ENCODE measurements around the gene DNMT3B. TPM values are rescaled to one million over a fixed set of nuclear protein-coding genes. Genes with fewer than 3 reads are reported as not detected.
A peak's percentile ranks its signal among the peaks of the same experiment; 100 is the strongest.

The DNMT3B gene
- total and polyA plus RNA-seq, 5 experiments from 2014 or later, result 0.08 to 0.82 (median 0.55) TPM; not detected in 1

GRCh38 chr20:32798046-32798981 lies 36.1 kb downstream of the DNMT3B start:
- Mint-ChIP-seq H3K4me3 (no peak overlapping the region), H3K27me3 (no peaks in the 10 kb centered on the region), H3K36me3 (no peaks in the 10 kb centered on the region), H3K9me3 (no peaks in the 10 kb centered on the region), H3K27ac (peak overlapping the region in 2 of 10 donors; percentile 14 to 45), H3K4me1 (peaks cover 19 to 40% (median 36%) of the 10 kb centered on the region in 4 donors)
- POLR2A ChIA-PET, result interaction anchor here (0.6 to 0.7 kb wide), 2 partner anchors 27 to 588 kb away, joined by 3 to 6 read pairs; no protein-coding TSS in a partner anchor
- ATAC-seq, result no peak
- DNase-seq, result no peak

DNA sequence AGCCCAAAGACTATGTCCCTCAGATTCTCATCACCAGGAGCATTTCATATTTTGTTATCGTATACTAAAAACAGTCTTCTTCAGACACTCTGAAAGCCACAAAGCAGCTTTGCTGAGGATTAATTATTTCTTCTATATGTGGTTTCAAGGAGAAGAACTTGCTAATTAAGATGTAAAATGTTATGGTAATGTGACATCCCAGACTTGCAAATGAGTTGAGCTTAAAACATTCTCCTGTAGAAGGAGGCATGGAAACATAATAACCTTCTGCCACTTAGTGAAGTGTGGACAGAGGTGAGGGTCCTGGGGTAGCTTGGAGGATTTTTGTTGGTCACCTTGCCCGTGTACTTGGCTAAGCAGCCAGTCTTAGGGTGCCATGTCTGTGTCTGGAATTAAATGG lies 40.9 kb downstream of the DNMT3B start:
- no peak for ATAC-seq
- no peak for DNase-seq
- POLR2A ChIA-PET, result no interaction called here
- H3K27ac Mint-ChIP-seq, result peak overlapping the region in 1 of 10 donors; percentile 57
- peaks cover 0 to 1% (median 0%) of the 10 kb centered on the region in 3 donors for H3K36me3 Mint-ChIP-seq
- no peaks in the 10 kb centered on the region for H3K27me3 Mint-ChIP-seq
- H3K4me1 Mint-ChIP-seq, result peaks cover 0 to 4% (median 2%) of the 10 kb centered on the region in 4 donors
- H3K4me3 Mint-ChIP-seq, result no peak overlapping the region
- no peaks in the 10 kb centered on the region for H3K9me3 Mint-ChIP-seq

GRCh38 chr20:32804022-32804715 lies 42.0 kb downstream of the DNMT3B start:
- Mint-ChIP-seq H3K4me1 (peaks cover 0 to 6% (median 2%) of the 10 kb centered on the region in 4 donors), H3K27ac (peak overlapping the region in 1 of 10 donors; percentile 17), H3K36me3 (peaks cover 0 to 3% (median 0%) of the 10 kb centered on the region in 3 donors), H3K9me3 (no peaks in the 10 kb centered on the region), H3K27me3 (no peaks in the 10 kb centered on the region), H3K4me3 (no peak overlapping the region)
- no peak for DNase-seq
- POLR2A ChIA-PET, result interaction anchor here (0.6 to 0.9 kb wide), 2 partner anchors 12 to 14 kb away, joined by 3 read pairs; no protein-coding TSS in a partner anchor
- no peak for ATAC-seq

GRCh38 chr20:32804817-32805216 lies 42.6 kb downstream of the DNMT3B start:
- H3K27ac Mint-ChIP-seq, result no peak overlapping the region
- no peaks in the 10 kb centered on the region for H3K27me3 Mint-ChIP-seq
- peaks cover 0 to 3% (median 0%) of the 10 kb centered on the region in 3 donors for H3K36me3 Mint-ChIP-seq
- peaks cover 0 to 6% (median 2%) of the 10 kb centered on the region in 4 donors for H3K4me1 Mint-ChIP-seq
- ATAC-seq, result no peak
- POLR2A ChIA-PET, result interaction anchor here (0.9 kb wide), 1 partner anchor 13 kb away, joined by 3 read pairs; no protein-coding TSS in a partner anchor
- no peak overlapping the region for H3K4me3 Mint-ChIP-seq
- no peaks in the 10 kb centered on the region for H3K9me3 Mint-ChIP-seq
- no peak for DNase-seq

- POLR2A ChIA-PET, result interaction anchor here (0.5 kb wide), 1 partner anchor 295 kb away, joined by 5 read pairs; no protein-coding TSS in a partner anchor
- Mint-ChIP-seq H3K9me3 (no peaks in the 10 kb centered on the region), H3K27me3 (no peaks in the 10 kb centered on the region), H3K36me3 (peaks cover 0 to 3% (median 0%) of the 10 kb centered on the region in 3 donors), H3K4me3 (no peak overlapping the region), H3K27ac (peak overlapping the region in 2 of 10 donors; percentile 1 to 70), H3K4me1 (peaks cover 0 to 6% (median 2%) of the 10 kb centered on the region in 4 donors)
- DNase-seq (no peak), ATAC-seq (no peak)
Observed at GRCh38 chr20:32805721-32806120, 43.5 kb downstream of the DNMT3B start.

DNA sequence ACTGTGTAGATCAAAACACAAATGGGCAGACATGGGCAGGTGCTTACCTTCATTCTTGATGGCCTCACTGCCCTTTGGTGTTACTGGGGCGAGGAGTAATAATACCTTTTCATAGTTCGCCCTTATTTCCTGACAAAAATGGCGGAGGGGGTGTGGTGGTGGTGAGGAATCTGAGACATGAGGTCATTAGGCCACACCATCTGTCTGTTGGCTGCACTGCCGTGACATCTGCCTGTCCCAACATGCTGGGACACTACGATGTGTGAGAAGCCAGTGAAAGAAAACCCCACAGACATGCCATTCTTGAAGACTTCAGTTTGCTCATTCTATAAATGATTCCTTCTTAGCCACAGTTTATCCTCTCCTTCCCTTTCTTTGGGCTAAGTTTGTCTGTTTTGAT lies 44.2 kb downstream of the DNMT3B start:
- H3K4me1 Mint-ChIP-seq, result peaks cover 0 to 6% (median 2%) of the 10 kb centered on the region in 4 donors
- H3K27me3 Mint-ChIP-seq, result no peaks in the 10 kb centered on the region
- H3K9me3 Mint-ChIP-seq, result no peaks in the 10 kb centered on the region
- no peak overlapping the region for H3K4me3 Mint-ChIP-seq
- POLR2A ChIA-PET, result no interaction called here
- DNase-seq (no peak), ATAC-seq (no peak)
- peaks cover 0 to 3% (median 0%) of the 10 kb centered on the region in 3 donors for H3K36me3 Mint-ChIP-seq
- peak overlapping the region in 1 of 10 donors; percentile 70 for H3K27ac Mint-ChIP-seq

- Mint-ChIP-seq H3K27me3 (no peaks in the 10 kb centered on the region), H3K36me3 (peaks cover 0 to 3% (median 0%) of the 10 kb centered on the region in 3 donors), H3K27ac (peak overlapping the region in 2 of 10 donors; percentile 67 to 74), H3K4me3 (no peak overlapping the region), H3K4me1 (peaks cover 0 to 6% (median 2%) of the 10 kb centered on the region in 4 donors), H3K9me3 (no peaks in the 10 kb centered on the region)
- DNase-seq (no peak), ATAC-seq (no peak)
- POLR2A ChIA-PET, result no interaction called here
Observed at GRCh38 chr20:32807706-32808105, 45.5 kb downstream of the DNMT3B start.

DNA sequence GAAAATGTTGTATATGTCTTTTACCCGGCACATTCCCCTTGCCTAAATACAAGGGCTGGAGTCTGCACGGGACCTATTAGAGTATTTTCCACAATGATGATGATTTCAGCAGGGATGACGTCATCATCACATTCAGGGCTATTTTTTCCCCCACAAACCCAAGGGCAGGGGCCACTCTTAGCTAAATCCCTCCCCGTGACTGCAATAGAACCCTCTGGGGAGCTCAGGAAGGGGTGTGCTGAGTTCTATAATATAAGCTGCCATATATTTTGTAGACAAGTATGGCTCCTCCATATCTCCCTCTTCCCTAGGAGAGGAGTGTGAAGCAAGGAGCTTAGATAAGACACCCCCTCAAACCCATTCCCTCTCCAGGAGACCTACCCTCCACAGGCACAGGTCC lies 46.3 kb downstream of the DNMT3B start:
- DNase-seq (no peak), ATAC-seq (no peak)
- H3K4me3 Mint-ChIP-seq, result no peak overlapping the region
- H3K27me3 Mint-ChIP-seq, result no peaks in the 10 kb centered on the region
- H3K4me1 Mint-ChIP-seq, result peaks cover 0 to 6% (median 2%) of the 10 kb centered on the region in 4 donors
- H3K27ac Mint-ChIP-seq, result peak overlapping the region in 1 of 10 donors; percentile 44
- POLR2A ChIA-PET, result no interaction called here
- no peaks in the 10 kb centered on the region for H3K9me3 Mint-ChIP-seq
- peaks cover 0 to 3% (median 0%) of the 10 kb centered on the region in 3 donors for H3K36me3 Mint-ChIP-seq

DNA sequence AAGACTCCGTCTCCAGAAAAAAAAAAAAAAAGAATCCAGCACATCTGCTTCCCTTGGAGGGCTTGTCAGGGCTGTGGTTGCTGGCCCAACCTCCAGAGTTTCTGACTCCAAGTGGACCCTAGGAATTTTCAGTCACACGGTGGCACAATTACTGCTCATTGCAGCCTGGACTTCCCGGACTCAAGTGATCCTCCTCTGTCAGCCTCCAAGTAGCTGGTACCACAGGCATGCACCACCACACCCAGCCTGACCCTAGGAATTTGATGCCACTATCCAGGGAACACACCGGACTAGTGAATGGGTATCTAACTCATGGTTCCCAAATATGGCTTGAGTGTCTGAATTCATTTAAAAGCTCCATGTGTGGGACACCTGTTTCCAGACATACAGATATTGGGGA lies 47.7 kb downstream of the DNMT3B start:
- H3K4me3 Mint-ChIP-seq, result no peak overlapping the region
- H3K4me1 Mint-ChIP-seq, result peaks cover 0 to 6% (median 2%) of the 10 kb centered on the region in 4 donors
- H3K27me3 Mint-ChIP-seq, result no peaks in the 10 kb centered on the region
- H3K36me3 Mint-ChIP-seq, result peaks cover 0 to 3% (median 0%) of the 10 kb centered on the region in 3 donors
- DNase-seq (no peak), ATAC-seq (no peak)
- POLR2A ChIA-PET, result no interaction called here
- no peak overlapping the region for H3K27ac Mint-ChIP-seq
- H3K9me3 Mint-ChIP-seq, result no peaks in the 10 kb centered on the region

DNA sequence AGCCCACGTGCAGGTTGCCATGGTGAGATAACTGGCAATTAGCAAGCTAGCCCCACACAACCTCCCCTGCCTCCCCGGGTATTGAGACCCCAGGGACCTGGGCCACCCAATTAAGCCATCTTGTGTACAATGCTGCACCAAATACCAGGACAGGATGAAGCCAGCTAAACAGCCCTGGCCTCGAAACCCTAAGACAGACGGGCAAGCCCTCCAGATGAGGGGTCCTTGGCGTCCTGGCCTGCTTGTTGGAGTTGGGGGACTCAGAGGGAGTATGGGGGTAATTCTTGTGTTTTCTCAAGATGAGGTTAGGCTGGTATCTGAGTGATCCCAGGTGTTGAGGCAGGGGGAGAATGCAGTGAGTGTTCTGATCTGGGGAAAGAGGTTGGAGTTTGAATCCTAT lies 48.8 kb downstream of the DNMT3B start:
- DNase-seq (no peak), ATAC-seq (no peak)
- POLR2A ChIA-PET, result interaction anchor here (0.8 kb wide), 1 partner anchor 16 kb away, joined by 3 read pairs; no protein-coding TSS in a partner anchor
- Mint-ChIP-seq H3K9me3 (no peaks in the 10 kb centered on the region), H3K27me3 (no peaks in the 10 kb centered on the region), H3K36me3 (peaks cover 0 to 3% (median 0%) of the 10 kb centered on the region in 3 donors), H3K4me1 (peaks cover 0 to 6% (median 2%) of the 10 kb centered on the region in 4 donors), H3K27ac (peak overlapping the region in 1 of 10 donors; percentile 31), H3K4me3 (no peak overlapping the region)

DNA sequence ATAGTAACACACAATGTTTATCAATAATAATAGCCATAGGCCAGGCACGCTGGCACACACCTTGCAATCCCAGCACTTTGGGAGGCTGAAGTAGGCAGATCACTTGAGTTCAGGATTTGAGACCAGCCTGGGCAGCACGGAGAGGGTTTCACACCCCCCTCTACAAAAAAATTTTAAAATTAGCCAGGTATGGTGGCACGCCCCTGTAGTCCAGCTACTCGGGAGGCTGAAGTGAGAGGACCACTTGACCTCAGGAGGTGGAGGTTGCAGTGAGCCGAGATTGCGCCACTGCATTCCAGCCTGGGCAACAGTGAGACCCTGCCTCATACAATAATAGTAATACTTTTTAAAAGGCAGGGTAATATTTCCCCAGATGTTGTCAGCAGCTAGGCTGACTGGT lies 49.7 kb downstream of the DNMT3B start:
- peaks cover 0 to 6% (median 2%) of the 10 kb centered on the region in 4 donors for H3K4me1 Mint-ChIP-seq
- H3K9me3 Mint-ChIP-seq, result no peaks in the 10 kb centered on the region
- H3K27ac Mint-ChIP-seq, result no peak overlapping the region
- H3K27me3 Mint-ChIP-seq, result no peaks in the 10 kb centered on the region
- H3K4me3 Mint-ChIP-seq, result no peak overlapping the region
- peaks cover 0 to 3% (median 0%) of the 10 kb centered on the region in 3 donors for H3K36me3 Mint-ChIP-seq
- DNase-seq (no peak), ATAC-seq (no peak)
- POLR2A ChIA-PET, result no interaction called here

- DNase-seq (peak; percentile 74 to 97 (median 90)), ATAC-seq (peak; percentile 76 to 77)
- H3K4me3 Mint-ChIP-seq, result peak overlapping the region; percentile 88 to 98 (median 94)
- H3K4me1 Mint-ChIP-seq, result peaks cover 24 to 53% (median 48%) of the 10 kb centered on the region in 4 donors
- POLR2A ChIA-PET, result interaction anchor here (0.6 to 2.9 kb wide), 17 partner anchors 10 to 1292 kb away, joined by 3 to 20 read pairs (median 4); partner anchors contain the start of genes DNMT3B and EIF2S2
- H3K27ac Mint-ChIP-seq, result peak overlapping the region; percentile 87 to 99 (median 96)
- H3K27me3 Mint-ChIP-seq, result no peaks in the 10 kb centered on the region
- no peaks in the 10 kb centered on the region for H3K9me3 Mint-ChIP-seq
- peaks cover 0 to 11% (median 0%) of the 10 kb centered on the region in 3 donors for H3K36me3 Mint-ChIP-seq
Observed at GRCh38 chr20:32819992-32820697, 58.0 kb downstream of the DNMT3B start.
